IMR-90 (cell line): ENCODE data around the gene PTGR3. TPM values are rescaled to one million over a fixed set of nuclear protein-coding genes. Genes with fewer than 3 reads are reported as not detected.

Experiments
- ATAC-seq: fragments of 200-7000 bp; cut with Tn5 transposase; 2 replicates; pipeline ENCODE4 v1.9.1; 2020; ENCODE audit warnings: low read depth, mild to moderate bottlenecking, moderate library complexity
- BruUV-seq: library from RNA; stranded (reverse); fragments of 400-500 nt; replicated peaks from 2 replicates; lab custom pipeline; 2021; lab: Mats Ljungman, UMichigan
- CTCF ChIA-PET: fragments of 300-600 bp; formaldehyde crosslinking; extraction: SDS; loops from one replicate; lab custom pipeline; 2021; ENCODE audit warnings: antibody characterized with exemption; lab: Yijun Ruan, JAX
- POLR2A ChIA-PET: fragments of 300-600 bp; sonication (Branson Sonifier 250); formaldehyde crosslinking; loops from one replicate; lab custom pipeline; 2022; ENCODE audit warnings: antibody characterized with exemption; ENCODE audit not compliant: unreplicated experiment; lab: Charles Lee
- DNase-seq: peaks from one replicate; pipeline ENCODE4 v3.0.0; 2013
- H2AFZ ChIP-seq: replicated peaks from 2 replicates; pipeline ENCODE3; 2013; ENCODE audit warnings: low read length, mild to moderate bottlenecking; ENCODE audit not compliant: poor library complexity
- H2AK5ac ChIP-seq: 2 replicates; pipeline ENCODE4 v1.6.1; 2013; ENCODE audit warnings: low read depth, low read length, inconsistent platforms
- H2AK9ac ChIP-seq: replicated peaks from 2 replicates; pipeline ENCODE3; 2013; ENCODE audit warnings: mild to moderate bottlenecking, low read depth, low read length, moderate library complexity; ENCODE audit not compliant: poor library complexity
- H2BK120ac ChIP-seq: 2 replicates; pipeline ENCODE4 v1.6.1; 2013; ENCODE audit warnings: low read depth, low read length, inconsistent platforms
- H2BK15ac ChIP-seq: 3 replicates; pipeline ENCODE4 v1.6.1; 2013; ENCODE audit warnings: low read depth, low read length, inconsistent platforms
- H2BK20ac ChIP-seq: 2 replicates; pipeline ENCODE4 v1.6.1; 2013; ENCODE audit warnings: low read depth, mild to moderate bottlenecking, inconsistent platforms, low read length, moderate library complexity
- H2BK5ac ChIP-seq: 2 replicates; pipeline ENCODE4 v1.6.1; 2013; ENCODE audit warnings: mild to moderate bottlenecking, low read depth, low read length, inconsistent platforms; ENCODE audit not compliant: poor library complexity, severe bottlenecking
- H3K14ac ChIP-seq: replicated peaks from 2 replicates; pipeline ENCODE4 v1.6.1; 2013; ENCODE audit warnings: low read depth, low read length, inconsistent platforms
- H3K18ac ChIP-seq: 2 replicates; pipeline ENCODE4 v1.6.1; 2013; ENCODE audit warnings: low read depth, low read length, control low read depth
- H3K23ac ChIP-seq: 2 replicates; pipeline ENCODE4 v1.6.1; 2013; ENCODE audit warnings: low read depth, low read length, inconsistent platforms
- H3K27ac ChIP-seq: 2 replicates; pipeline ENCODE4 v1.5.1; 2013; ENCODE audit warnings: mild to moderate bottlenecking, control low read depth, low read length; ENCODE audit not compliant: insufficient read depth
- H3K27me3 ChIP-seq: 2 replicates; pipeline ENCODE4 v1.6.1; 2013; ENCODE audit warnings: low read length; ENCODE audit not compliant: control insufficient read depth, insufficient read depth
- H3K36me3 ChIP-seq: 2 replicates; pipeline ENCODE4 v1.6.1; 2013; ENCODE audit warnings: low read length, mixed read lengths; ENCODE audit not compliant: control insufficient read depth, insufficient read depth
- H3K4ac ChIP-seq: 2 replicates; pipeline ENCODE4 v1.6.1; 2013; ENCODE audit warnings: low read depth, low read length, inconsistent platforms
- H3K4me1 ChIP-seq: 2 replicates; pipeline ENCODE4 v1.6.1; 2013; ENCODE audit warnings: low read length, mixed read lengths; ENCODE audit not compliant: control insufficient read depth, insufficient read depth
- H3K4me2 ChIP-seq: 2 replicates; pipeline ENCODE4 v1.6.1; 2013; ENCODE audit warnings: low read depth, mild to moderate bottlenecking, control low read depth, low read length, moderate library complexity
- H3K4me3 ChIP-seq: 2 replicates; pipeline ENCODE4 v1.5.1; 2013; ENCODE audit warnings: low read depth, mild to moderate bottlenecking, control low read depth, low read length, moderate library complexity; ENCODE audit not compliant: insufficient read depth
- H3K56ac ChIP-seq: 2 replicates; pipeline ENCODE4 v1.6.1; 2013; ENCODE audit warnings: low read length, inconsistent platforms; ENCODE audit not compliant: insufficient read depth; ENCODE audit errors: extremely low read depth
- H3K79me1 ChIP-seq, 2 experiments: 2 replicates each; pipeline ENCODE4 v1.6.1; 2013; ENCODE audit warnings: low read length in 2 of 2, inconsistent platforms in 1 of 2, low read depth in 1 of 2
- H3K9ac ChIP-seq: 2 replicates; pipeline ENCODE4 v1.6.1; 2013; ENCODE audit warnings: low read depth, low read length, control low read depth
- H3K9me1 ChIP-seq: 2 replicates; pipeline ENCODE4 v1.6.1; 2013; ENCODE audit warnings: low read length, inconsistent platforms; ENCODE audit not compliant: insufficient read depth
- H3K9me3 ChIP-seq: 2 replicates; pipeline ENCODE4 v1.6.1; 2013; ENCODE audit warnings: low read length; ENCODE audit not compliant: control insufficient read depth, insufficient read depth
- H4K20me1 ChIP-seq: 2 replicates; pipeline ENCODE4 v1.6.1; 2013; ENCODE audit warnings: low read length, inconsistent platforms; ENCODE audit not compliant: insufficient read depth
- H4K5ac ChIP-seq: 2 replicates; pipeline ENCODE4 v1.6.1; 2013; ENCODE audit warnings: mild to moderate bottlenecking, low read depth, low read length, control low read depth
- H4K8ac ChIP-seq, 2 experiments: 2 replicates each; pipeline ENCODE4 v1.6.1; 2013; ENCODE audit warnings: low read depth in 2 of 2, low read length in 2 of 2, control low read depth in 1 of 2, inconsistent platforms in 1 of 2
- H4K91ac ChIP-seq: 2 replicates; pipeline ENCODE4 v1.6.1; 2013; ENCODE audit warnings: low read depth, low read length, inconsistent platforms; ENCODE audit not compliant: insufficient read depth
- BHLHE40 ChIP-seq: fragments of 150-350 bp; IDR thresholded peaks from 2 replicates; pipeline ENCODE4 v1.6.1; 2016; ENCODE audit warnings: mild to moderate bottlenecking, low read depth, low read length
- CHD1 ChIP-seq: IDR thresholded peaks from 2 replicates; pipeline ENCODE4 v1.6.1; 2012; ENCODE audit warnings: low read depth, low read length, improper control_type of control experiment
- FOS ChIP-seq: fragments of 150-350 bp; IDR thresholded peaks from 2 replicates; pipeline ENCODE4 v1.6.1; 2016; ENCODE audit warnings: low read depth, low read length
- MXI1 ChIP-seq: IDR thresholded peaks from 2 replicates; pipeline ENCODE4 v1.6.1; 2012; ENCODE audit warnings: low read depth, mild to moderate bottlenecking, low read length, moderate library complexity, borderline replicate concordance
- POLR2A ChIP-seq: IDR thresholded peaks from 2 replicates; pipeline ENCODE4 v1.6.1; 2012; ENCODE audit warnings: mild to moderate bottlenecking, low read depth, low read length
- RAD21 ChIP-seq: IDR thresholded peaks from 2 replicates; pipeline ENCODE4 v1.6.1; 2012; ENCODE audit warnings: low read length, improper control_type of control experiment
- RCOR1 ChIP-seq: IDR thresholded peaks from 2 replicates; pipeline ENCODE4 v1.6.1; 2012; ENCODE audit warnings: mild to moderate bottlenecking, low read length, improper control_type of control experiment; ENCODE audit not compliant: insufficient replicate concordance
- RFX5 ChIP-seq: IDR thresholded peaks from 2 replicates; pipeline ENCODE4 v1.8.0; 2012; ENCODE audit warnings: low read depth, mild to moderate bottlenecking, low read length, moderate library complexity
- SMC3 ChIP-seq: fragments of 150-350 bp; IDR thresholded peaks from 2 replicates; pipeline ENCODE4 v1.6.1; 2016; ENCODE audit warnings: low read depth, mild to moderate bottlenecking, antibody characterized with exemption, low read length, moderate library complexity
- WGBS, 2 experiments: methylation state at CpG; one replicate each; pipeline versions ENCODE4 v1.1.5 to v1.1.7; 2013; ENCODE audit warnings: missing lambda C conversion rate in 2 of 2; ENCODE audit not compliant: insufficient read length in 1 of 2; ENCODE audit errors: extremely low coverage in 2 of 2; 5-methylcytosine and 5-hydroxymethylcytosine counted together
- dilution Hi-C: fragments of 300-500 bp; cut with HindIII; formaldehyde crosslinking; loops from one replicate; pipeline ENCODE4 v1.14.3; 2018; ENCODE audit warnings: low sequenced_read_pairs; ENCODE audit not compliant: unreplicated experiment
- in situ Hi-C: fragments of 300-500 bp; cut with MboI; formaldehyde crosslinking; loops from 3 replicates; pipeline ENCODE4 v1.14.3; 2019; ENCODE audit warnings: low sequenced_read_pairs, inconsistent platforms, mixed read lengths
- intact Hi-C: fragments of 100-400 bp; cut with micrococcal nuclease; formaldehyde crosslinking; loops from 2 replicates; pipeline ENCODE4 v1.10.0; 2022
- polyA plus RNA-seq, 3 experiments: library from polyadenylated mRNA; depleted of rRNA; stranded (reverse); fragments of >200 nt; gene quantifications; 2 replicates each; pipeline ENCODE4 v1.2.3, GENCODE V29; 2012; ENCODE audit warnings: low replicate concordance in 1 of 3
- total RNA-seq: library from RNA; depleted of rRNA; stranded (reverse); fragments of >200 nt; gene quantifications from 2 replicates; pipeline ENCODE4 v1.2.3, GENCODE V29; 2012

PTGR3 gene
- total and polyA plus RNA-seq, 2 of the 4 experiments (the other 2 are of a cell fraction), result 16.1 to 26.4 TPM

- no CpG with 5 or more reads among the region's 5 CpGs for WGBS, 2 experiments
- CTCF ChIA-PET, result no interaction called here
Measured at GRCh38 chr18:75212751-75213090, 3.8 kb upstream of the PTGR3 start.

More at GRCh38 chr18:75212751-75213090, 3.8 kb upstream of the PTGR3 start:
- Histone ChIP-seq H3K4ac (peak overlapping the region; percentile 21; the same call in 1 of the 2 replicates), H3K27me3 (no peaks in the 10 kb centered on the region), H2AK5ac (no peak overlapping the region), H2BK20ac (no peak overlapping the region), H3K9ac (peak overlapping the region; percentile 48), H2BK120ac (no peak overlapping the region), H3K4me1 (peaks cover 13% of the 10 kb centered on the region), H4K8ac (no peak overlapping the region), H3K27ac (peak overlapping the region; percentile 50; the same call in 1 of the 2 replicates), H3K4me2 (peak overlapping the region; percentile 92), H3K23ac (peak overlapping the region; percentile 29; the same call in 1 of the 2 replicates), H4K91ac (no peak overlapping the region), H2BK15ac (no peak overlapping the region), H3K36me3 (no peaks in the 10 kb centered on the region), H3K18ac (no peak overlapping the region), H2AFZ (peak overlapping the region; percentile 45), H4K20me1 (peaks cover 4% of the 10 kb centered on the region; the same call in 1 of the 2 replicates), H2BK5ac (no peak overlapping the region), H2AK9ac (peak overlapping the region; percentile 42), H3K9me3 (no peaks in the 10 kb centered on the region), H3K4me3 (peak overlapping the region; percentile 93), H3K14ac (no peak overlapping the region), H3K9me1 (0 out of 2 replicates have a peak, but pooled peaks cover 4% of the 10 kb centered on the region), H3K56ac (peak overlapping the region; percentile 27; the same call in 1 of the 2 replicates), H4K5ac (no peak overlapping the region), H3K79me1 (peaks cover 26 to 47% of the 10 kb centered on the region in 2 experiments)
- no peak for ATAC-seq
- intact Hi-C loops, result loop anchor here (5.0 kb wide), 2 partner anchors 70 to 195 kb away; no protein-coding TSS in a partner anchor
- POLR2A ChIA-PET, result interaction anchor here (0.6 kb wide), 2 partner anchors 277 to 723 kb away, joined by 3 read pairs; no protein-coding TSS in a partner anchor
- dilution Hi-C loops, result no loop called here
- no peak for DNase-seq
- TF ChIP-seq RAD21, result no peak
- TF ChIP-seq POLR2A, result no peak
- no peak for TF ChIP-seq FOS
- no peak for TF ChIP-seq MXI1
- TF ChIP-seq RCOR1, result no peak
- no peak for TF ChIP-seq SMC3
- TF ChIP-seq BHLHE40, result no peak
- no peak for TF ChIP-seq CHD1
- TF ChIP-seq RFX5, result no peak
- in situ Hi-C loops, result loop anchor here (25.0 kb wide), 1 partner anchor 1150 kb away; no protein-coding TSS in a partner anchor
- no TSS peak for BruUV-seq
